Hepatocyte (in vitro differentiated cells): ENCODE data around the gene ITSN1.

Experiments used
- EZH2 ChIP-seq: fragments of 200-600 bp; sonication (generic); IDR thresholded peaks from 2 replicates; pipeline ENCODE4 v1.6.1; 2016; ENCODE audit warnings: antibody characterized with exemption, mild to moderate bottlenecking, borderline replicate concordance
- TF ChIP-seq, protein P1 (sequence below): fragments of 200-600 bp; sonication (generic); IDR thresholded peaks from 2 replicates; pipeline ENCODE4 v1.5.1; 2016; ENCODE audit warnings: antibody characterized with exemption, mild to moderate bottlenecking; ENCODE audit not compliant: poor library complexity

GRCh38 chr21:33687634-33688033, 45.3 kb downstream of the ITSN1 start:
- TF ChIP-seq, protein P1, sequence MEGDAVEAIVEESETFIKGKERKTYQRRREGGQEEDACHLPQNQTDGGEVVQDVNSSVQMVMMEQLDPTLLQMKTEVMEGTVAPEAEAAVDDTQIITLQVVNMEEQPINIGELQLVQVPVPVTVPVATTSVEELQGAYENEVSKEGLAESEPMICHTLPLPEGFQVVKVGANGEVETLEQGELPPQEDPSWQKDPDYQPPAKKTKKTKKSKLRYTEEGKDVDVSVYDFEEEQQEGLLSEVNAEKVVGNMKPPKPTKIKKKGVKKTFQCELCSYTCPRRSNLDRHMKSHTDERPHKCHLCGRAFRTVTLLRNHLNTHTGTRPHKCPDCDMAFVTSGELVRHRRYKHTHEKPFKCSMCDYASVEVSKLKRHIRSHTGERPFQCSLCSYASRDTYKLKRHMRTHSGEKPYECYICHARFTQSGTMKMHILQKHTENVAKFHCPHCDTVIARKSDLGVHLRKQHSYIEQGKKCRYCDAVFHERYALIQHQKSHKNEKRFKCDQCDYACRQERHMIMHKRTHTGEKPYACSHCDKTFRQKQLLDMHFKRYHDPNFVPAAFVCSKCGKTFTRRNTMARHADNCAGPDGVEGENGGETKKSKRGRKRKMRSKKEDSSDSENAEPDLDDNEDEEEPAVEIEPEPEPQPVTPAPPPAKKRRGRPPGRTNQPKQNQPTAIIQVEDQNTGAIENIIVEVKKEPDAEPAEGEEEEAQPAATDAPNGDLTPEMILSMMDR, result no peak
- TF ChIP-seq EZH2, result no peak
